NOMO-1 treated with DMSO at 0.1 percent for 48 hours (cell line): ENCODE data around the gene RBM39.
A peak's percentile ranks its signal among the peaks of the same experiment; 100 is the strongest.
"Not testable (repeated sequence)": the region's sequence is repeated elsewhere in the genome, so short reads cannot be mapped to it uniquely, and the experiment has no call there.

Source experiments
- DNase-seq: peaks from one replicate; lab custom pipeline; 2025; ENCODE audit not compliant: unreplicated experiment; lab: John Stamatoyannopoulos, UW

Gene RBM39

DNA sequence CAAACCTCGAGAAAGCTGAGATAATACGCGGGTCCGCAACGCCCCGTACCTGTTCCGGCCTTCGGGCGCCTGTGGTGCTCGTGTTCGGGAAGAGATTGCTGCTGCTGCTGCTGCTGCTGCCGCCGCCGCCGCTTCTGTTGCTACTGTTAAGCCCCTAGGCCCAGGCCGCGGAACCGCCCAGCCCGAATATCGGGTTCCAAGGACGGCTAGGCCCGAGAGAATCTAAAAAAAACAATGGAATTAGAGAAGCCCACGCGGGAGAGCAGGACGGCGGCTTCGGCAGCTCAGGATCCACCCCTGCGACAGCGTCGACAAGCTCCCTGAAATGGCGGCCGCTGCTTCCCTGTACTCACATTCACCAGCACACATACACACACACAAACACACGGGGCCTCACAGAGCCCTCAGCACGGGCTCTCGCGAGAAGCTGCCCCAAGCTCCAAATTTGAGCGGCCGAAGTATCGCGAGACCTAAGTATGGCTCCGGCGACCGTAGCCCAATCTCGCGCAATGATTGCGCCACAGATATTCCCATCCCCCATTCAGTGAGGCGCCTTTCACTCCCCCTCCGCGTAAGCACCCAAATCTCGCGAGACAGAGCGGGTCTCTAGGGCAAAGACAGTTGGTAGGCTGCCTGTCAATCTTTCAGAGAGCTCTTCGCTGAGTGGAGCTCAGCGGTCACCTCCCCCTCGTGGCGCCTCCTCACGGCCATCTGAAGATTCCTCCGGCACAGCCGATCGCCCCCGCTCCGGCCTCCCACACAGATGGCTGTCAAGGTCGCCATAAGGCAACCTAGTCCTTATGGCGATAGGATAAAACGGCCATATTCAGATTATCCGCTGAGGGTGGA lies at the start of gene RBM39:
TSS of gene RBM39 (minus strand) at position 369 of the 849 bp plus-strand sequence. CDS start 1,386 bp downstream, outside the sequence.
- DNase-seq: peak; percentile 99

- DNase-seq: peak; percentile 86
These were observed 49.8 kb upstream of the RBM39 start for GRCh38 chr20:35791821-35792220.

GRCh38 chr20:35791097-35791496 lies 49.0 kb upstream of the RBM39 start:
- DNase-seq: no peak

- no peak for DNase-seq
These were observed 46.7 kb upstream of the RBM39 start for GRCh38 chr20:35788796-35789195.

GRCh38 chr20:35785541-35785940 lies 43.5 kb upstream of the RBM39 start:
- not testable (repeated sequence) for DNase-seq

- not testable (repeated sequence) for DNase-seq
These were observed 41.8 kb upstream of the RBM39 start for GRCh38 chr20:35783811-35784210.

GRCh38 chr20:35776513-35777101 lies 34.5 kb upstream of the RBM39 start:
- no peak for DNase-seq

DNA sequence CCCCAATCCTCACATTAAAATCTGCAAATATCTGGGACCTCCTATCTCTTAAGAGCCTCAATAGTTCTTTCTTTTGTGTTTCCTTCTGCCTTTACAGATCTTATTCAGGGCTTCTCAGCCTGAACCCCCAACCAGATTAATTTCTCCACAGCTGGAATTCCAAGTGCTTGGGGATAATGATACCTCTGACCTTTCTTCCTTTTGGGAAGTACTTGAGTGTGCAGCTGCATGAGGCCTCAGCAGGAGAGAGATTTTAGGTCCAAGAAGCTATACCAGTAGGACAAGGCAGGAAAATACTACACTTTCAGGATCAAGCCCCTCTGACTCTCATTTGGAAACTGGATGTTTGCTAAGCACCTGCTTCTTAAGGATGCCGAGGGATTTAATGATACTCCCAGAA lies 32.3 kb upstream of the RBM39 start:
- no peak for DNase-seq

- peak; percentile 24 for DNase-seq
These were observed 31.2 kb upstream of the RBM39 start for GRCh38 chr20:35773154-35773751.

GRCh38 chr20:35772563-35773058 lies 30.6 kb upstream of the RBM39 start:
- DNase-seq: no peak

DNA sequence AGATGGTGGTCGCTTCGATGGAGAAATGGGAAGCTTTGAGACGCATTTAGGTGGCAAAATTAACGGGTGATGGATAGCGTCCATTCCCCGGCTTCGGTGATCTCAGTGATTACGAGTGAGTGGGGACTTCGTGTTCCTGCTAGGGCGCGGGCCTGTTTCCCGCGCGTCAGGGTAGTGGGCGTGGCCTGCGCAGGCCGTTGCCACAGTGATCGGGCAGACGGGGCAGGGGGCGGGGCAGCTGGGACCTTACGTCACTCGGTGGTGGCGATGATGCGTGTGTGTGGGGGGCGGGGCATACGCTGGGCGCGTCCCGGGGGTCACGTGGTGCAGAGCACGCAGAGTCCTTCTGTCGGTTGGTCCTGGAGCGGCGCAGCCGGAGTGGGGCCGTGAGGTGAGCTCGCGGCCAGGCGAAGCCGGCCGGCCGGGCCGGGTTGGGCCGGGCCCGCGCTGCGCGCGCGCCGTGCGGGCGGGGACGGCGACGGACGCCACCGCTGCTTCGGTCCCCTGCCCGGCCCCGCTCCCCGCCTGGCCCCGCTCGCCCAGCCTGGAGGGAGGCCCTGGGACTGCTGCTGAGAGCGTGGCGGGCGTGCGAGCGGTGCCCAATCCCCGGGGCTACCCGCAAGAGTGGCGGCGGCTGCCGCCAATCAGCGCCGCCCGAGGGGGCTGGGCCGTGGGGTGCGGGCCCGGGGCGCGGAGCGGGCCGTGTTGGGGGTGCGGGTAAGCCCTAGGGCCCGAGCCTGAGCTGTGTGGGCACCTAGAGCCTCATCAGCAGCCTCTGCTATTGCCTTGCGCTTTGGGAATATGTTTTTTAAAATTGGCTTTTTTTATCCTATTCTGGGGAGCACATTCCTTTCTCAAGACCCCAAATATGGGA lies 29.9 kb upstream of the RBM39 start, which contains the start of gene PHF20:
TSS of gene PHF20 (plus strand) at position 327 of the 874 bp plus-strand sequence. CDS start 29,508 bp downstream, outside the sequence.
- peak; percentile 89 for DNase-seq

DNA sequence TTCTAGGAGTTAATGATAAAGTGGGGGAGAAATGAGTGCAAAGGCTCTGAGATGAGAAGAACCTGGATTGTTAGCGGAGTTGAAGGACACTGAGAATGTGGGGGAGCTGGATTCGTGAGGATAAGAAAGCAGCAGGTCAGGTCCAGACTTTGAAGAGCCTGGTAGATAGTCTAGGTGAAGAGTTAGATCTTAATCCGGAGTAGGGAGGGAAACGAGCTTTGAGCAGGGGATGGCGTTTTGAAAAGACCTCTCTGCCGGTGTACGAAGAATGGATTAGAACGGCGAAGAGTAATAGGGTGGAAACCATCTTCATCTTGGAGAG lies 29.3 kb upstream of the RBM39 start:
- no peak for DNase-seq

GRCh38 chr20:35768731-35769664 lies 26.9 kb upstream of the RBM39 start:
- peak; percentile 24 for DNase-seq

- peak; percentile 88 for DNase-seq
These were observed 25.8 kb upstream of the RBM39 start for GRCh38 chr20:35767683-35768481.

GRCh38 chr20:35766843-35767242 lies 24.8 kb upstream of the RBM39 start:
- DNase-seq: no peak

DNA sequence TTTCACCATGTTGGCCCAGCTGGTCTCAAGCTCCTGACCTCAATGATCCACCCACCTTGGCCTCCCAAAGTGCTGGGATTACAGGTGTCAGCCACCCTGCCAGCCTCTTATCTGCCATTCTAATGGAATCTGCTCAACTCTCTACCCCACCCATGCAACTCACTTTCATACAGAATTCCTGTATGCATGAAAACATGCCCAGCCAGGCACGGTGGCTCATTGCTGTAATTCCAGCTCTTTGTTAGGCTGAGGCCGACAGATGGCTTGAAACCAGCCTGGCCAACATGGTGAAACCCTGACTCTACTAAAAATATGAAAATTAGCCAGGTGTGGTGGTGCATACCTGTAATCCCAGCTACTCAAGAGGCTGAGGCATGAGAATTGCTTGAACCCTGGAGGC lies 22.9 kb upstream of the RBM39 start:
- not testable (repeated sequence) for DNase-seq

- DNase-seq: no peak
These were observed 20.4 kb upstream of the RBM39 start for GRCh38 chr20:35762461-35762860.

DNA sequence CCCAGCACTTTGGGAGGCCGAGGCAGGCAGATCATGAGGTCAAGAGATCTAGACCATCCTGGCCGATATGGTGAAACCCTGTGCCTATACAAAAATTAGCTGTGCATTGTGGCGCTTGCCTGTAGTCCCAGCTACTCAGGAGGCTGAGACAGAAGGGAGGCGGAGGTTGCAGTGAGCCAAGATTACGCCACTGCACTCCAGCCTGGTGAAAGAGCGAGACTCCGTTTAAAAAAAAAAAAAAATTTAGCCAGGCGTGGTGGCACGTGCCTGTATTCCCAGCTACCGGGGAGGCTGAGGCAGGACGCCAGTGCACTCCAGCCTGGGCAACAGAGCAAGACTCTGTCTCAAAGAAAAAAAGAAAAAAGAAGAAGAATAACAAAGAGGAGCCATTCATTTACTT lies 19.5 kb upstream of the RBM39 start:
- not testable (repeated sequence) for DNase-seq
